ENCODE measurements around the gene PCDHB13. TPM values are rescaled to one million over a fixed set of nuclear protein-coding genes. Genes with fewer than 3 reads are reported as not detected.
A peak's percentile ranks its signal among the peaks of the same experiment; 100 is the strongest.
"Not testable (repeated sequence)": the region's sequence is repeated elsewhere in the genome, so short reads cannot be mapped to it uniquely, and the experiment has no call there.

PCDHB13 gene
- total and polyA plus RNA-seq, 12 donors, result 0.72 to 7.2 (median 5.2) TPM

DNA sequence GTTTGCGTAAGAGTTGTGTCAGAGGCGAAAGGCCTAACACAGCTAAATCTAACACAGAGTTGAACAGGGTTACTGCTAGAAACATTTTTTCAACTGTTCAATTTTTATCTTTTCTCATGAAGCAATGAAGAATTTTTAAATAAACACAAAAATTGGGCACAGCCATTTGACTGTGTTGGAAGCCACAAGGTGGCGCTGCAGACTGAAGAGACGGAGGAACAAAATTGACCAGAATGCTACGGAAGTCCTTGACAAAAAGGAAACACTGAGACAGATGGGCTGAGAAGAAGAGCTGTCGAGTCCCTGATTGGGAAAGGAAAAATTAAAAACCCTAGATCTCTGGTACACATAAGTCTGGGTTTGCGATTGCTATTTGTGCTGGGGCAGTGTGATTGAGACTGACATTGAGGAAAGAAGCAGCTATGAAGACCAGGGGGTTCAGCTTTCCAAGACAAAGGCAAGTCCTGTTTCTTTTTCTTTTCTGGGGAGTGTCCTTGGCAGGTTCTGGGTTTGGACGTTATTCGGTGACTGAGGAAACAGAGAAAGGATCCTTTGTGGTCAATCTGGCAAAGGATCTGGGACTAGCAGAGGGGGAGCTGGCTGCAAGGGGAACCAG lies 26.7 kb upstream of the PCDHB13 start, which contains the start of gene PCDHB9:
Gene PCDHB9 (plus strand): TSS at position 265 of the 616 bp plus-strand sequence. CDS start 158 bp downstream, at position 423.
- intact Hi-C loops (cut with DNase I), result no loop called here
- Histone ChIP-seq H3K27ac (no peak within 1 kb of the TSS), H3K27me3 (peaks cover 4% of the 10 kb centered on the region), H3K4me3 (peak within 1 kb of the TSS in 1 of 4 donors; percentile 26), H3K36me3 (replicated peaks in 1 of 2) (no peaks in the 10 kb centered on the region), H3K9me3 (replicated peaks in 1 of 3) (peaks cover 0 to 9% (median 0%) of the 10 kb centered on the region in 3 donors), H3K4me1 (replicated peaks in 1 of 2) (no peaks in the 10 kb centered on the region)
- 14 to 18% (median 15%) methylated on average over 7 to 9 of the region's 9 CpGs for WGBS, 4 donors
- DNase-seq, result peak in 1 of 7 donors; percentile 3
- TF ChIP-seq POLR2A (IDR thresholded peaks at IDR 0.05), result no peak
- TF ChIP-seq, protein P1, sequence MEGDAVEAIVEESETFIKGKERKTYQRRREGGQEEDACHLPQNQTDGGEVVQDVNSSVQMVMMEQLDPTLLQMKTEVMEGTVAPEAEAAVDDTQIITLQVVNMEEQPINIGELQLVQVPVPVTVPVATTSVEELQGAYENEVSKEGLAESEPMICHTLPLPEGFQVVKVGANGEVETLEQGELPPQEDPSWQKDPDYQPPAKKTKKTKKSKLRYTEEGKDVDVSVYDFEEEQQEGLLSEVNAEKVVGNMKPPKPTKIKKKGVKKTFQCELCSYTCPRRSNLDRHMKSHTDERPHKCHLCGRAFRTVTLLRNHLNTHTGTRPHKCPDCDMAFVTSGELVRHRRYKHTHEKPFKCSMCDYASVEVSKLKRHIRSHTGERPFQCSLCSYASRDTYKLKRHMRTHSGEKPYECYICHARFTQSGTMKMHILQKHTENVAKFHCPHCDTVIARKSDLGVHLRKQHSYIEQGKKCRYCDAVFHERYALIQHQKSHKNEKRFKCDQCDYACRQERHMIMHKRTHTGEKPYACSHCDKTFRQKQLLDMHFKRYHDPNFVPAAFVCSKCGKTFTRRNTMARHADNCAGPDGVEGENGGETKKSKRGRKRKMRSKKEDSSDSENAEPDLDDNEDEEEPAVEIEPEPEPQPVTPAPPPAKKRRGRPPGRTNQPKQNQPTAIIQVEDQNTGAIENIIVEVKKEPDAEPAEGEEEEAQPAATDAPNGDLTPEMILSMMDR (IDR thresholded peaks at IDR 0.05), result peak in 2 of 6 experiments; percentile 25 to 37

- H3K4me1 ChIP-seq (replicated peaks in 1 of 2); intact Hi-C loops (cut with DNase I); H3K36me3 ChIP-seq (replicated peaks in 1 of 2); H3K9me3 ChIP-seq (replicated peaks in 1 of 3); H3K27me3 ChIP-seq; DNase-seq; H3K27ac ChIP-seq; H3K4me3 ChIP-seq: not testable (repeated sequence)
- 25 to 60% (median 43%) methylated on average over 1 to 33 of the region's 37 CpGs for WGBS, 4 donors
These were observed 25.0 kb upstream of the PCDHB13 start for GRCh38 chr5:141188682-141189081.

GRCh38 chr5:141189131-141189530 lies 24.6 kb upstream of the PCDHB13 start:
- intact Hi-C loops (cut with DNase I); H3K36me3 ChIP-seq (replicated peaks in 1 of 2); H3K9me3 ChIP-seq (replicated peaks in 1 of 3); H3K27ac ChIP-seq; H3K4me3 ChIP-seq; DNase-seq; H3K27me3 ChIP-seq; H3K4me1 ChIP-seq (replicated peaks in 1 of 2): not testable (repeated sequence)
- WGBS, 4 donors, result 18 to 25% (median 24%) methylated on average over 8 to 25 of the region's 35 CpGs; no CpG with 5 or more reads in 1 of the 4 donors

- Histone ChIP-seq H3K4me1 (replicated peaks in 1 of 2) (no peaks in the 10 kb centered on the region), H3K9me3 (replicated peaks in 1 of 3) (peaks cover 0 to 14% (median 2%) of the 10 kb centered on the region in 3 donors), H3K4me3 (no peak within 1 kb of the TSS), H3K27ac (no peak within 1 kb of the TSS), H3K36me3 (replicated peaks in 1 of 2) (no peaks in the 10 kb centered on the region), H3K27me3 (no peaks in the 10 kb centered on the region)
- TF ChIP-seq POLR2A (IDR thresholded peaks at IDR 0.05), result no peak
- TF ChIP-seq, protein P1 (IDR thresholded peaks at IDR 0.05), result peak in 5 of 6 experiments; percentile 8 to 29 (median 13)
- WGBS, 4 donors, result 5 to 14% (median 10%) methylated on average over 10 of the region's 10 CpGs
- DNase-seq, result peak in 1 of 7 donors; percentile 4
- intact Hi-C loops (cut with DNase I), result no loop called here
These were observed 21.5 kb upstream of the PCDHB13 start, which contains the start of gene PCDHB10 for GRCh38 chr5:141192110-141192725. Gene PCDHB10, plus strand, starts transcription at chr5:141192353. Its CDS starts 200 bp downstream, at chr5:141192553.

- H3K9me3 ChIP-seq (replicated peaks in 1 of 3), result peaks cover 0 to 14% (median 6%) of the 10 kb centered on the region in 3 donors
- intact Hi-C loops (cut with DNase I); H3K27me3 ChIP-seq; H3K27ac ChIP-seq; H3K4me1 ChIP-seq (replicated peaks in 1 of 2); H3K36me3 ChIP-seq (replicated peaks in 1 of 2); H3K4me3 ChIP-seq; DNase-seq: not testable (repeated sequence)
- WGBS, 4 donors, result 17 to 21% methylated on average over 25 to 27 of the region's 37 CpGs; no CpG with 5 or more reads in 2 of the 4 donors
These were observed 19.4 kb upstream of the PCDHB13 start for GRCh38 chr5:141194332-141194731.

Measured in adrenal gland (tissue), 12 donors.